Measurements from ENCODE around the gene ANKRD24.
"Not testable (repeated sequence)": the region's sequence is repeated elsewhere in the genome, so short reads cannot be mapped to it uniquely, and the experiment has no call there.

ANKRD24 gene

DNA sequence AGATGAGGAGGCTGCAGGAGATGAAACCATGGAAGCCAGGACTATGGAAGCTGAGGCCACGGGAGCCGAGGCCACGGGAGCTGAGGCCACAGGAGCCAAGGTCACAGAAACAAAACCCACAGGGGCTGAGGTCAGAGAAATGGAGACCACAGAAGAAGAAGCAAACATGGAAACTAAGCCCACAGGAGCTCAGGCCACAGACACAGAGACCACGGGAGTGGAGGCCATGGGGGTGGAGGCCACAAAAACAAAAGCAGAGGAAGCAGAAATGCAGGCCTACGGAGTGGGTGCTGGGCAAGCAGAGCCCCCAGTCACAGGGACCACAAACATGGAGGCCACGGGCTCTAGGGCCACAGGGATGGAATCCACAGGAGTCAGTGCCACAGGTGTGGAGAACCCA is 34.4 kb downstream of the ANKRD24 start:
- Histone ChIP-seq H3K36me3 (ENCODE audit: insufficient read depth, low read length) (no peaks in the 10 kb centered on the region), H3K9me3 (ENCODE audit: low read depth, low read length) (no peaks in the 10 kb centered on the region), H3K27ac (no peak overlapping the region), H3K9ac (ENCODE audit: insufficient read length) (no peak overlapping the region), H3K4me3 (no peak overlapping the region)
- no peak for DNase-seq (ENCODE audit: low read depth, low spot score)
- no peak for TF ChIP-seq POLR2AphosphoS5 (IDR thresholded peaks at IDR 0.05; ENCODE audit: borderline replicate concordance, low read depth, low read length)
- TF ChIP-seq EZH2 (IDR thresholded peaks at IDR 0.05): no peak
- TF ChIP-seq FOXP2 (optimal IDR thresholded peaks at IDR 0.05; ENCODE audit: control extremely low read depth, extremely low read length, insufficient read depth): no peak

- H3K4me3 ChIP-seq: no peak overlapping the region
- no peak for DNase-seq (ENCODE audit: low read depth, low spot score)
These were observed 35.2 kb downstream of the ANKRD24 start for GRCh38 chr19:4217429-4218264.

DNA sequence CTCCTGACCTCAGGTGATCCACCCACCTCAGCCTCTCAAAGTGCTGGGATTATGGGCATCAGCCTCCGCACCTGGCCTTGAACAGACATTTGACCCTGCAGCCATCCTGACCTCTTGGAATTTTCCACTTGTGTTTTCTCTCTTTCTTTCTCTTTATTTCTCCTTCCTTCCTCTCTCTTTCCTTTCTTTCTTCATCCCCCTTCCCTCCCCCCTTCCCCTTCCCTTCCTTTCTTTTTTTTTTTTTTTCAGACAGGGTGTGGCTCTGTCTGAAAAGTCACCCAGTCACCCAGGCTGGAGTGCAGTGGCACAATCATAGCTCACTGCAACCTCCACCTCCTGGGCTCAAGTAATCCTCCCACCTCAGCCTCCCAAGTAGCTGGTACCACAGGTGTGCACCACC is 36.0 kb downstream of the ANKRD24 start:
- not testable (repeated sequence) for H3K9me3 ChIP-seq (ENCODE audit: low read depth, low read length); H3K9ac ChIP-seq (ENCODE audit: insufficient read length); H3K4me3 ChIP-seq; DNase-seq (ENCODE audit: low read depth, low spot score); H3K36me3 ChIP-seq (ENCODE audit: insufficient read depth, low read length); H3K27ac ChIP-seq

More at GRCh38 chr19:4217429-4218264, 35.2 kb downstream of the ANKRD24 start:
- no peak for TF ChIP-seq FOXP2 (optimal IDR thresholded peaks at IDR 0.05; ENCODE audit: control extremely low read depth, extremely low read length, insufficient read depth)
- no peak for TF ChIP-seq EZH2 (IDR thresholded peaks at IDR 0.05)
- TF ChIP-seq POLR2AphosphoS5 (IDR thresholded peaks at IDR 0.05; ENCODE audit: borderline replicate concordance, low read depth, low read length): no peak
- no peaks in the 10 kb centered on the region for H3K9me3 ChIP-seq (ENCODE audit: low read depth, low read length)
- H3K36me3 ChIP-seq (ENCODE audit: insufficient read depth, low read length): no peaks in the 10 kb centered on the region
- no peak overlapping the region for H3K9ac ChIP-seq (ENCODE audit: insufficient read length)
- no peak overlapping the region for H3K27ac ChIP-seq

- H3K9ac ChIP-seq (ENCODE audit: insufficient read length): no peak overlapping the region
- no peak for TF ChIP-seq EZH2 (IDR thresholded peaks at IDR 0.05)
- no peak for TF ChIP-seq FOXP2 (optimal IDR thresholded peaks at IDR 0.05; ENCODE audit: control extremely low read depth, extremely low read length, insufficient read depth)
- TF ChIP-seq POLR2AphosphoS5 (IDR thresholded peaks at IDR 0.05; ENCODE audit: borderline replicate concordance, low read depth, low read length): no peak
- no peak overlapping the region for H3K4me3 ChIP-seq
- H3K9me3 ChIP-seq (ENCODE audit: low read depth, low read length): no peaks in the 10 kb centered on the region
- no peak overlapping the region for H3K27ac ChIP-seq
- no peaks in the 10 kb centered on the region for H3K36me3 ChIP-seq (ENCODE audit: insufficient read depth, low read length)
- DNase-seq (ENCODE audit: low read depth, low spot score): no peak
These were observed 37.7 kb downstream of the ANKRD24 start for GRCh38 chr19:4220188-4220587.

DNA sequence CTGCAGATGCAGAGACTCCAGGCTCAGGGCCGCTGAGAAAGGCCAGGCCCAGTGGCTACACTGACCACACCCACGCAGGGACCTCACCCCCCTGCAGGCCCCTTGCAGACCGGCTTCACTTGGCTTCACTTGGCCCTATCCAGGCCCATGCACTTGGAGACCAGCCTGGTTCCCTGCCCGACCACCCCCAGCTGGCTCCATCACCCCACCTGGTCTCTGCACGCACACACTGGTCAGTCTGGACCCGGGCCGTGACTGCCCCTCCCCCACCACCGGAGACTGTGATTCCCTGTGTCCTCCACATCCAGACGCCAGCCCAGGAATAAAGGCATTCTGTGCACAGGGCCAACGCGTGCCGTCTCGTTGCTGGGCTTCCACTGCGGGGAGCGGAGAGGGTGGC is 42.0 kb downstream of the ANKRD24 start:
- Histone ChIP-seq H3K9ac (ENCODE audit: insufficient read length) (no peak overlapping the region), H3K36me3 (ENCODE audit: insufficient read depth, low read length) (no peaks in the 10 kb centered on the region), H3K27ac (no peak overlapping the region), H3K4me3 (no peak overlapping the region), H3K9me3 (ENCODE audit: low read depth, low read length) (no peaks in the 10 kb centered on the region)
- DNase-seq (ENCODE audit: low read depth, low spot score): no peak
- TF ChIP-seq POLR2AphosphoS5 (IDR thresholded peaks at IDR 0.05; ENCODE audit: borderline replicate concordance, low read depth, low read length): no peak
- no peak for TF ChIP-seq FOXP2 (optimal IDR thresholded peaks at IDR 0.05; ENCODE audit: control extremely low read depth, extremely low read length, insufficient read depth)
- no peak for TF ChIP-seq EZH2 (IDR thresholded peaks at IDR 0.05)

- Histone ChIP-seq H3K27ac (no peak overlapping the region), H3K9ac (ENCODE audit: insufficient read length) (no peak overlapping the region), H3K36me3 (ENCODE audit: insufficient read depth, low read length) (no peaks in the 10 kb centered on the region), H3K4me3 (no peak overlapping the region), H3K9me3 (ENCODE audit: low read depth, low read length) (no peaks in the 10 kb centered on the region)
- TF ChIP-seq POLR2AphosphoS5 (IDR thresholded peaks at IDR 0.05; ENCODE audit: borderline replicate concordance, low read depth, low read length): no peak
- no peak for TF ChIP-seq EZH2 (IDR thresholded peaks at IDR 0.05)
- TF ChIP-seq FOXP2 (optimal IDR thresholded peaks at IDR 0.05; ENCODE audit: control extremely low read depth, extremely low read length, insufficient read depth): no peak
- DNase-seq (ENCODE audit: low read depth, low spot score): no peak
These were observed 43.4 kb downstream of the ANKRD24 start for GRCh38 chr19:4225885-4226284.

DNA sequence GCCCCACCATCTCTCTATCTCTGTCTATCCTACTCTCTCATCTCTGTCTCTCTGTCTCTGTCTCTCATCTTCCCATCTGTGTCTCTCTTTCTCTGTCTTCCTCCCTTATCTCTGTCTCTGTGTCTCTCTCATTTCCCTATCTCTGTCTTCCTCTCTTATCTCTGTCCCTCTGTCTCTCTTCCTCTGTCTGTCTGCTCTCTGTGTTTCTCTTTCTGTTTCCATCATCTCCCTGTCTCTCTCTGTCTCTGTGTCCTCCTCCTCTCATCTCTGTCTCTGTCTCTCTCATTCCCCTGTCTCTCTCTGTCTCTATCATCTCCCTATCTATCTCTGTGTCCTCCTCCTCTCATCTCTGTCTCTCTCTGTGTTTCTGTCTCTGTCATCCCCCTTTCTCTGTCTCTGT is 45.3 kb downstream of the ANKRD24 start:
- H3K9ac ChIP-seq (ENCODE audit: insufficient read length): no peak overlapping the region
- DNase-seq (ENCODE audit: low read depth, low spot score): no peak
- H3K9me3 ChIP-seq (ENCODE audit: low read depth, low read length): no peaks in the 10 kb centered on the region
- H3K27ac ChIP-seq: no peak overlapping the region
- no peak overlapping the region for H3K4me3 ChIP-seq
- no peaks in the 10 kb centered on the region for H3K36me3 ChIP-seq (ENCODE audit: insufficient read depth, low read length)
- TF ChIP-seq FOXP2 (optimal IDR thresholded peaks at IDR 0.05; ENCODE audit: control extremely low read depth, extremely low read length, insufficient read depth) (no peak), POLR2AphosphoS5 (IDR thresholded peaks at IDR 0.05; ENCODE audit: borderline replicate concordance, low read depth, low read length) (no peak), EZH2 (IDR thresholded peaks at IDR 0.05) (no peak)

DNA sequence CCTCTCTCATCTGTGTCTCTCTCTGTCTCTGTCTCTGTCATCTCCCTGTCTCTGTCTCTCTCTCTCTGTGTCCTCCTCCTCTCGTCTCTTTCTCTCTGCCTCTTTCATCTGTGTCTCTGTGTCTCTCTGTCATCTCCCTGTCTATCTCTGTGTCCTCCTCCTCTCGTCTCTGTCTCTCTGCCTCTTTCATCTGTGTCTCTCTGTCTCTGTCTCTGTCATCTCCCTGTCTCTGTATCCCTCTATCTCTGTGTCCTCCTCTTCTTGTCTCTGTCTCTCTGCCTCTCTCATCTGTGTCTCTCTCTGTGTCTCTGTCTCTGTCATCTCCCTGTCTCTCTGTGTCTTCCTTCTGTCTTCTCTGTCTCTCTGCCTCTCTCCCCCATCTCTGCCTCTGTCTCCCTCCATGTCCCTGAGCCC is 46.3 kb downstream of the ANKRD24 start:
- no peak for DNase-seq (ENCODE audit: low read depth, low spot score)
- Histone ChIP-seq H3K4me3 (no peak overlapping the region), H3K36me3 (ENCODE audit: insufficient read depth, low read length) (no peaks in the 10 kb centered on the region), H3K9ac (ENCODE audit: insufficient read length) (no peak overlapping the region), H3K9me3 (ENCODE audit: low read depth, low read length) (no peaks in the 10 kb centered on the region), H3K27ac (no peak overlapping the region)
- TF ChIP-seq POLR2AphosphoS5 (IDR thresholded peaks at IDR 0.05; ENCODE audit: borderline replicate concordance, low read depth, low read length): no peak
- no peak for TF ChIP-seq FOXP2 (optimal IDR thresholded peaks at IDR 0.05; ENCODE audit: control extremely low read depth, extremely low read length, insufficient read depth)
- no peak for TF ChIP-seq EZH2 (IDR thresholded peaks at IDR 0.05)

All from SK-N-MC (cell line).